GM12801 (cell line): ENCODE measurements around the gene TPCN2.

Source experiments
- TF ChIP-seq, protein P1 (sequence below): IDR thresholded peaks from one replicate; pipeline ENCODE4 v1.5.1; 2011; ENCODE audit warnings: control low read depth; ENCODE audit not compliant: insufficient read length; ENCODE audit errors: extremely low read depth

The TPCN2 gene

GRCh38 chr11:69092263-69092662 is 43.5 kb downstream of the TPCN2 start:
- TF ChIP-seq, protein P1, sequence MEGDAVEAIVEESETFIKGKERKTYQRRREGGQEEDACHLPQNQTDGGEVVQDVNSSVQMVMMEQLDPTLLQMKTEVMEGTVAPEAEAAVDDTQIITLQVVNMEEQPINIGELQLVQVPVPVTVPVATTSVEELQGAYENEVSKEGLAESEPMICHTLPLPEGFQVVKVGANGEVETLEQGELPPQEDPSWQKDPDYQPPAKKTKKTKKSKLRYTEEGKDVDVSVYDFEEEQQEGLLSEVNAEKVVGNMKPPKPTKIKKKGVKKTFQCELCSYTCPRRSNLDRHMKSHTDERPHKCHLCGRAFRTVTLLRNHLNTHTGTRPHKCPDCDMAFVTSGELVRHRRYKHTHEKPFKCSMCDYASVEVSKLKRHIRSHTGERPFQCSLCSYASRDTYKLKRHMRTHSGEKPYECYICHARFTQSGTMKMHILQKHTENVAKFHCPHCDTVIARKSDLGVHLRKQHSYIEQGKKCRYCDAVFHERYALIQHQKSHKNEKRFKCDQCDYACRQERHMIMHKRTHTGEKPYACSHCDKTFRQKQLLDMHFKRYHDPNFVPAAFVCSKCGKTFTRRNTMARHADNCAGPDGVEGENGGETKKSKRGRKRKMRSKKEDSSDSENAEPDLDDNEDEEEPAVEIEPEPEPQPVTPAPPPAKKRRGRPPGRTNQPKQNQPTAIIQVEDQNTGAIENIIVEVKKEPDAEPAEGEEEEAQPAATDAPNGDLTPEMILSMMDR: no peak

- TF ChIP-seq, protein P1: no peak
These were observed 44.4 kb downstream of the TPCN2 start for GRCh38 chr11:69093106-69093505.

- TF ChIP-seq, protein P1: no peak
These were observed 45.6 kb downstream of the TPCN2 start for GRCh38 chr11:69094111-69094914.

- TF ChIP-seq, protein P1: no peak
These were observed 46.2 kb downstream of the TPCN2 start for GRCh38 chr11:69094915-69095290.

DNA sequence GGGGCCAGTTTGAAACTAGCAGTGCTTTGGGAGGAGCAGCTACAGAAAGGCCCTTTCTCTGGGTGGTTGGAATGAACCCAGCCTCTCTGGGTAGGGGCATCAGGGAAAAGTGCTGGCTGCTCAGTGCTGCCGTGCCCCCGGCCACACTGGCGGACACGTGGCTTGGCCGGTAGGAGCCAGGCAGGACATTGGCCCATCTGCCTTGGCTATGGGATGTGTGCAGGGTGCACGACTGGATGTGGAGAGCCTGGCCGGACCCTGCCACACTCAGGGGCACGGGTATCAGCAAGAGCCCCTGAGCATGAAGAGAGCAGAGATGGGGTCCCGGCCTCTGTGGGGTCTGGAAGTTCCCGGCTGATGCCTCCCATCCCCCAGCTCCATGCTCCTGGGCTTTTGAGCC is 46.6 kb downstream of the TPCN2 start:
- TF ChIP-seq, protein P1: no peak

- TF ChIP-seq, protein P1: no peak
These were observed 47.7 kb downstream of the TPCN2 start for GRCh38 chr11:69096473-69096872.

GRCh38 chr11:69097263-69097662 is 48.5 kb downstream of the TPCN2 start:
- TF ChIP-seq, protein P1: no peak
